ENCODE measurements around the gene RANBP17.

GRCh38 chr5:171122372-171122771 lies 260.6 kb downstream of the RANBP17 start:
- TF ChIP-seq, protein P1, sequence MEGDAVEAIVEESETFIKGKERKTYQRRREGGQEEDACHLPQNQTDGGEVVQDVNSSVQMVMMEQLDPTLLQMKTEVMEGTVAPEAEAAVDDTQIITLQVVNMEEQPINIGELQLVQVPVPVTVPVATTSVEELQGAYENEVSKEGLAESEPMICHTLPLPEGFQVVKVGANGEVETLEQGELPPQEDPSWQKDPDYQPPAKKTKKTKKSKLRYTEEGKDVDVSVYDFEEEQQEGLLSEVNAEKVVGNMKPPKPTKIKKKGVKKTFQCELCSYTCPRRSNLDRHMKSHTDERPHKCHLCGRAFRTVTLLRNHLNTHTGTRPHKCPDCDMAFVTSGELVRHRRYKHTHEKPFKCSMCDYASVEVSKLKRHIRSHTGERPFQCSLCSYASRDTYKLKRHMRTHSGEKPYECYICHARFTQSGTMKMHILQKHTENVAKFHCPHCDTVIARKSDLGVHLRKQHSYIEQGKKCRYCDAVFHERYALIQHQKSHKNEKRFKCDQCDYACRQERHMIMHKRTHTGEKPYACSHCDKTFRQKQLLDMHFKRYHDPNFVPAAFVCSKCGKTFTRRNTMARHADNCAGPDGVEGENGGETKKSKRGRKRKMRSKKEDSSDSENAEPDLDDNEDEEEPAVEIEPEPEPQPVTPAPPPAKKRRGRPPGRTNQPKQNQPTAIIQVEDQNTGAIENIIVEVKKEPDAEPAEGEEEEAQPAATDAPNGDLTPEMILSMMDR (IDR thresholded peaks at IDR 0.05; ENCODE audit: low read depth, low read length) = no peak
- no peak for TF ChIP-seq EZH2phosphoT487 (IDR thresholded peaks at IDR 0.05; ENCODE audit: low read depth)

All from OCI-LY3 (cell line).